ENCODE results near the gene C12orf42.

The C12orf42 gene

GRCh38 chr12:103303484-103303883, 192.3 kb downstream of the C12orf42 start:
- no peak for DNase-seq
- Histone ChIP-seq H3K4me1 (peaks cover 6% of the 10 kb centered on the region), H3K9me3 (no peaks in the 10 kb centered on the region; the same call in 1 of the 2 replicates), H3K4me3 (ENCODE audit: low read depth, low read length) (no peak overlapping the region), H3K27me3 (no peaks in the 10 kb centered on the region), H3K36me3 (no peaks in the 10 kb centered on the region)
- TF ChIP-seq CTCF (IDR thresholded peaks at IDR 0.05; ENCODE audit: low read depth, low read length): no peak

GRCh38 chr12:103301642-103302591, 193.9 kb downstream of the C12orf42 start:
- no peaks in the 10 kb centered on the region for H3K27me3 ChIP-seq
- no peaks in the 10 kb centered on the region for H3K36me3 ChIP-seq
- H3K9me3 ChIP-seq: no peaks in the 10 kb centered on the region; the same call in 1 of the 2 replicates
- TF ChIP-seq CTCF (IDR thresholded peaks at IDR 0.05; ENCODE audit: low read depth, low read length): peak; percentile 18
- peak overlapping the region; percentile 40 for H3K4me3 ChIP-seq (ENCODE audit: low read depth, low read length)
- DNase-seq: peak; percentile 65
- H3K4me1 ChIP-seq: peaks cover 6% of the 10 kb centered on the region

- Histone ChIP-seq H3K4me1 (no peaks in the 10 kb centered on the region), H3K27me3 (no peaks in the 10 kb centered on the region), H3K4me3 (ENCODE audit: low read depth, low read length) (no peak overlapping the region), H3K9me3 (0 out of 2 replicates have a peak, but pooled peaks cover 5% of the 10 kb centered on the region), H3K36me3 (no peaks in the 10 kb centered on the region)
- no peak for DNase-seq
- TF ChIP-seq CTCF (IDR thresholded peaks at IDR 0.05; ENCODE audit: low read depth, low read length): no peak
These were observed 207.8 kb downstream of the C12orf42 start for GRCh38 chr12:103288016-103288415.

GRCh38 chr12:103282124-103282523, 213.6 kb downstream of the C12orf42 start:
- H3K27me3 ChIP-seq: no peaks in the 10 kb centered on the region
- H3K9me3 ChIP-seq: no peaks in the 10 kb centered on the region
- no peaks in the 10 kb centered on the region for H3K4me1 ChIP-seq
- TF ChIP-seq CTCF (IDR thresholded peaks at IDR 0.05; ENCODE audit: low read depth, low read length): no peak
- H3K4me3 ChIP-seq (ENCODE audit: low read depth, low read length): no peak overlapping the region
- no peak for DNase-seq
- H3K36me3 ChIP-seq: no peaks in the 10 kb centered on the region

- DNase-seq: no peak
- no peak overlapping the region for H3K4me3 ChIP-seq (ENCODE audit: low read depth, low read length)
- TF ChIP-seq CTCF (IDR thresholded peaks at IDR 0.05; ENCODE audit: low read depth, low read length): no peak
- H3K27me3 ChIP-seq: no peaks in the 10 kb centered on the region
- H3K4me1 ChIP-seq: no peaks in the 10 kb centered on the region
- no peaks in the 10 kb centered on the region for H3K9me3 ChIP-seq
- H3K36me3 ChIP-seq: no peaks in the 10 kb centered on the region
These were observed 216.3 kb downstream of the C12orf42 start for GRCh38 chr12:103279444-103279843.

- Histone ChIP-seq H3K9me3 (no peaks in the 10 kb centered on the region), H3K36me3 (no peaks in the 10 kb centered on the region), H3K27me3 (no peaks in the 10 kb centered on the region), H3K4me3 (ENCODE audit: low read depth, low read length) (no peak overlapping the region), H3K4me1 (no peaks in the 10 kb centered on the region)
- no peak for DNase-seq
- no peak for TF ChIP-seq CTCF (IDR thresholded peaks at IDR 0.05; ENCODE audit: low read depth, low read length)
These were observed 217.4 kb downstream of the C12orf42 start for GRCh38 chr12:103278329-103278728.

Data from BE2C (cell line).